Activated CD4-positive, CD25-positive, alpha-beta regulatory T cell (primary cell): ENCODE data around the gene TIAM2.
"Not testable (repeated sequence)": the region's sequence is repeated elsewhere in the genome, so short reads cannot be mapped to it uniquely, and the experiment has no call there.

ENCODE experiments used
- DNase-seq, 4 experiments: peaks; one replicate each; lab custom pipeline; 2025; lab: John Stamatoyannopoulos, UW

The TIAM2 gene

DNA sequence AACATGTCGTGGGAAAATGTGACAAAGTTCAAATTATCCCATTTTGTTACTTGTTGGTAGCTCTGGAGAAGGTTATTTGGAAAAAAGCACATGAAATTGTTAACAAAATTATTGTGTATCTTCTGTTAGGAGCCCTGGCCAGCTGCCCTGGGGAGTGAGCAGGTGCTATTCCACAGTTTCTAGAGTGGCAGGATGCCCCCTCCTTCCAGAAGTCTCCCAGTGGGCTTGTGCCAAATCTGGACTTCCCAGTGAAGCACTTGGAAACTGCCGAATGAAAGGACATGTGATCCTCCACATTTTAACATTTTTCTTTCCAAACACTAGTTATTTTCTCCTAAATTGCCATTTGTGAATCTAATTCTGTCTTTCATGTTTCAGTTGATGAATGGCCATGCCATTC lies 201.8 kb downstream of the TIAM2 start:
- DNase-seq, result no peak

DNA sequence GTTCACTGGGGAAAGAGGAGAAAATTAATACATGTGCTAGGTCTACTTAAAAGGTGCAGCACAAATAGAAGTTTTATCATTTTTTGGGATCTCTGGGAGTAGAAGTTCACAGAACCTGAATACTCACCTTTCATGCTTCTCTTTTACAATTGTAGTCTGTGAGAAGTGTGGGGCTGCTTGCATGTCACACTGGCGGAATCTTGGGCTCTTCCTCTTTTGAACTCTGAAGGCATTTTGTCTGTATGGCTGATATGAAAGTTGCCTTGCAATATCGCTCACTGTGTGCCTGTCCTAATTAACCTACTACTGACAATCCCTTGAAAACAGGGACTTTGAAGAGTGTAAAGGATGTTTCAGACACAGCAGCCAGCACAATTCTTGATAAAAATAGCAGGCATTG lies 202.8 kb downstream of the TIAM2 start:
- no peak for DNase-seq

DNA sequence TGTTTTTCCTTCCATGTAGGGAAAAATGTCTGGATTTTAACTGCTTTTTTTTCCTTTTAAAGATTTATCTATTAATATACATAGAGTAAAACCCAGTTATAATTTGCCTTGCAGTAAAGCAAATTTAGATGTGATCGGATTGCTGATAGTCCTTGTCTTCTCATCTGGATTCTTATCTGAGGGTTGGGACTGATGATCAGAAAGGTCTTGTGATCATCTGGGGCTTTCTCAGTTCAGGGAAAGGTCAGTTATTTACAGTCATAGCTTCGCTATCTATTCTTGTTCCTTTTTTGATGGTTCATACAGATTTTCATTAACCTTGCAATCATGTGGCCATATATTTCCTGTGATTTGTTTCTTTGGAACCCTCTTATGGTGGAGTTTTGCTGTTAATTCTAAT lies 204.9 kb downstream of the TIAM2 start:
- DNase-seq, result no peak

DNA sequence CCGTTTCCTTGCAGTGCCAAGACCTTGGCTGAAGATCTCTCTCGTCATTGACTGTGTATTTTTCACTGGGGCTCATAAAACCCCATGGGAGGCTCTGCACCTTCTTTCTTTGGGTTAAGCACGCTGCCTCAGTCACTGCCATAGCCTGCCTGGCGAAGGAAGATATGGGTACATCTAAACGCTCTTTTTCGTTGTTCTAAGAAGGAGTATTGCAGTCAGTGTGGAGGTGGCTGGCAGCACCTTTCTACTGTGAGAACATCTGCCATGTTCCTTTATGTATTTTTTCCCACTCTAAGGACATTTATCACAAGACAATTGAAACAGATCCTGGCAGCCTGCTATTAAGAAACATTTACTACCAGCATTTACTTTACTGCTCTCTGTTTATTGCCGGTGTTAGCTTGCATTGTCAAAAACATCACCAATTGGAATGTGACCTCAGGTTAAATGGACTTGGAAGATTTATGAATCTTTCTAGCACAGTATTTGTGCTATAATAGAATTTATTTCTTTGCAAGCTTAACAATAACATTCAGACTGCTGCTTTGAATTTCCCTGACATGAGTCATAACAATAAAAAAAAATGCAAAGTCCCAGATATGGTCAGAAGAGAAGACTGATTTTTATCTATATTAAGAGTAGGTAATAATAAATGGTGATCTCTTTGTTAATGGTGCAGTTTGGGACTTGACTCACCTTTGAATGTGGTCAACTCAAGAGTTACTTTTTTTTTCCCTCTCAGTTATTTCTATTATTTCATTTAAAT lies 206.5 kb downstream of the TIAM2 start:
- no peak for DNase-seq

DNA sequence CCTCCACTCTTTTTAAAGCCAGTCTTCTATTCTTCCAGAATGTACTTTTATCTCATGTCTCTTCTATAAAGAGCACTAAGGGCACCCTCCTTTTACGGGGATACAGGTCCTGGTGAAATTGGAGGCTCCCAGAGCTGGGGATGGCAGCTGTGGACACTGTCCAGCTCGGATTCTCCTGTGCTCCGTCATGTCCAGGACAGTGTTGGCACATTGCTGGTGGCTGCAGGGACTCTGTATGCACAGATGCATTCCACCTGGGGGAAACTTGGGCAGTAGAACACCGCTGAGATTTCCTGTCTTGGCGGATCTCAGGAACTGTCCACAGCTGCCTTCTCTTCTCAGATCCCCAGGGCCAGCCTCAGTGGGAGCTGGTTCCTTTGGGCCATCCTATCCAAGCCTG lies 212.1 kb downstream of the TIAM2 start:
- DNase-seq, result no peak

DNA sequence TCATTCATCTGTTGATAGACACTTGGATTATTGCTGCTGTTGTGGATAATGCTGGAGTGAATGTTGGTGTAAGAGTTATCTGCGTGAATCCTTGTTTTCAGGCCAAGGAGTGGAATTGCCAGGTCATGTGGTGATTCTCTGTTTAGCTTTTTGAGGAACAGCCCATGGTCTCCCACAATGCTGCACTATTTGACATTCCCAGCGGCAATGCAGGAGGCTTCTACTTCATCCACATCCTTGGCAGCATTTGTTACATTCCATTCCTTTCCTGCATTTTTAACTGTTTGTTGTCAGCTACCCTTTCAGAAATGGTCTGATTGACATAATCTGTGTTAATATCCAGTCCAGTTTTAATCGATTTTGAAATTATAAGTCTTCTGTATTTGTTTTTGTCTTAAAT lies 217.0 kb downstream of the TIAM2 start:
- DNase-seq, result no peak

DNA sequence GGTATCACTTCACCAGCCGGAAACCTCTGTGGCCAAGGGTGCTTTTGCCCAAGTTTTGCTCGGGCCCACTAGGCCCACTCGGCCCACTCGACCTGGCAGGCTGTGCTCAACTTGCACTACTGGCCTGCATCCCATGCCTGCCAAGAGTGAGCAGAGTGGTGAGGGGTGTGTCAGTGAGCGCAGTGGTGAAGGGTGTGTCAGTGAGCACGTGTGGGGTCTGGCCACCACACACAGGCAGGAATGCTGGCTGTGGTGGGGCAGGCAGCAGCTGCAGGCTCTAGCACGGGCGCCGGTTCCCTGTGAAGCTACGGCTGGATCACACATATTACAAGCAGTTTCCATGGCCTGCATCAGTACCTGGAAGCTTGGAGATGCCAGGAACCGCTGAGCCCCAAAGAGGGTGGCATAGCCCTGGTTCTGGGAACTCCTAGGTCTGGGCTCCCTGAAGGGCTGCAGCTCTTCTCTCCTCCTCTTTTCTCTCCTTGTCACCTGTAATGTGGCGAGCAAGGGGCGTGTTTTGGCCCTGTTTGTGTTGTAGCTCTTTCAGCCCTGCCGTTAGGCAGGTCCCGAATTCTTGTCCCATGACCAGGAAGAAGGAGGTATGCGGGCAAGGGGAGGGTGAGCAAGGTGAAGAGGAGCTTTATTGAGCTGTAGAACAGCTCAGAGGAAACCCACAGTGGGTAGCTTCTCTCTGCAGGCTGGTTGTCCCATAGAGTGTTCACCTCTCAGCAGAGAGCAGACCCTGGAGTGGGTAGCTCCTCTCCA lies 217.7 kb downstream of the TIAM2 start:
- no peak for DNase-seq

DNA sequence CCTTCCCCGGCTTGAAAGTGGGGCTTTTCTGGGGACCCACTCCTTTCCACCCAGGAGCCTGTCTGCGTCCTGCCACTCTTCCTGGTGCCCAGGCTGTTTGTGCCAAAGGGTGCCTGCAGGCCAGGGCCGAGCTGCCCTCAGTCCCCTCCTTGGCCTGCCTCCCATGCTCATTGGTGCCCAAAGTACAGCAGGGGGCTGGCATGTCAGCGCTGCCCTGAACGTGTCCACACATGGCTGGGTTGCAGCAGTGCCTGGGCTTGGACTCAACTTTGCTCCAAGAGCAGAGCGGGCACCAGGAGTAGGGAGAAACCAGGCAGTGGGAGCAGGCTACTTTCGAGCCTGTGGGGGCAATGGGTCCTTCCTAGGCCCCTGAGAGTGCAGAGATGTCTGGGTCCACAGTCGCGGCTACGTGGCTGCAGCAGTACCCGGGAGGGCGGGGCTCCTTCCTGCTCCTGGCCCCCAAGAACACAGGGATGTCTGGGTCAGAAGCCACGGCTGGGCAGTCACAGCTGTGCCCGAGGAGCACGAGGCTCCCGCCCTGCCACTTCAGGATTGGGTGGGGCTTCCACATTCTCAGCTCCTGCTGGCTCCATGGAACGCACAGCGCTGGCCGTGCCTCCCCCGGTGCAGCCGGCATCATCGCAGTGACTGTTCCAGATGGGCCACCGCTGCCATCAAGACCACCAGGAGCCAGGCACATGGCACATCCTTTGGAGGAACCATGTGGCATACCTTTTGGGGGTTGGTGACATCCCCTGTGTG lies 218.7 kb downstream of the TIAM2 start:
- DNase-seq, result no peak

DNA sequence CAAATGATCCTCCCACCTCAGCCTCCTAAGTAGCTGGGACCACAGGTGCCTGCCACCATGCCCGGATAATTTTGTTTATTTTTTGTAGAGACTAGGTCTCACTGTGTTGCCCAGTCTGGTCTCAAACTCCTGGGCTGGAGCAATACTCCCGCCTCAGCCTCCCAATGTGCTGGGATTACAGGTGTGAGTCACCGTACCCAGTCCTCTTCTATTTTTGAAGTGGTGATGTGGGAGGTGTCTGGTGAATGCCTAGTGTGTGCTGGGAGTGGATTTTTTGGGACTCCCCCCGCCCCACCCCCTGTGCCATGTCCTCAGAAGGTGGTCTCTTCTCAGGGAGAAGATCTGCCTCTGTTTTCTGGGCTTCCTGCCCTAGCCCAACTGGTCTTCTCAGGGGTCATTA lies 220.8 kb downstream of the TIAM2 start:
- DNase-seq, result no peak

DNA sequence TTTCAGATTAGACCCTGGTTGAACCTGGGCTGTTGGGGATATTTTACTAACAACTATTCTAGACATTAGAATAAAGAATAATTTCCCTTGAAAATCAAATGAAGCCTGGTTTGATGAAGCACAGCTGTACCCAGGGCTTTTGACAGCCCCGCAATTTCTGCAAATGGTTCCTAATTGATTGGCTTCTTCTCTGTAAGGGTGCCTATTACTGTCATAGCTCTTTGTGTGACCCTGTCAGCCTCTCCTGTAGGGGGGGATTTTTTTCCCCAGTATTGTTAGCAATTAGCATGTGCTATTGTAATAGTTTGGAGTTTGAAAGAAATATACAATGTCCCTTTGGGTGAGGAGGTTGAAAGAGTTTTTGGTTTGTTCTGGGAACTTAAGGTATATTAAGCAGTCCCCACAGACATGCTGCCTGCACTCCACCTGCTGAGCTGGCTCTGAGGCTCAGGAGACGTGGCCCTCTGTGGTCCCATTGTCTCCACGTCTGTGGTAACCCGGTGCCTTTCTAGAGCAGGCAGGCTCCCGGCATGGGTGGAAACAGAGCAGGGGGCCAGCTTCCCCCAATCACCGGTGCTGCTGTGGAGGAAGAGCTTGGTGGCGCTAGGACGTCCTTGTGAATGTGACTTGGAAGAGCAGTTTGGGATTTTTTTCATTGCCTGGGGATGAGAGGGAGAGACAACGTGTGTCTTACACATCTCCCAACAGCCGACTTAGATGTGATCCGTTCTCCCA lies 221.4 kb downstream of the TIAM2 start:
- DNase-seq, result no peak

DNA sequence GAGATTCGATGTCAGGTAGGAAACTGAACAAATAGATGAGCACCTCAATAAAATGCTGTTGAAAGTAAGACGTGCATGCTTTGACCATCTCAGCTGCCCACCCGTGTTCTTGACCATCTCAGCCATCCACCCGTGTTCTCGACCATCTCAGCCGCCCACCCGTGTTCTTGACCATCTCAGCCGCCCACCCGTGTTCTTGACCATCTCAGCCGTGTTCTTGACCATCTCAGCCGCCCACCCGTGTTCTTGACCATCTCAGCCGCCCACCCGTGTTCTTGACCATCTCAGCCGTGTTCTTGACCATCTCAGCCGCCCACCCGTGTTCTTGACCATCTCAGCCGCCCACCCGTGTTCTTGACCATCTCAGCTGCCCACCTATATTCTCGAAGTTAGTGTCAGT lies 223.6 kb downstream of the TIAM2 start:
- not testable (repeated sequence) for DNase-seq

DNA sequence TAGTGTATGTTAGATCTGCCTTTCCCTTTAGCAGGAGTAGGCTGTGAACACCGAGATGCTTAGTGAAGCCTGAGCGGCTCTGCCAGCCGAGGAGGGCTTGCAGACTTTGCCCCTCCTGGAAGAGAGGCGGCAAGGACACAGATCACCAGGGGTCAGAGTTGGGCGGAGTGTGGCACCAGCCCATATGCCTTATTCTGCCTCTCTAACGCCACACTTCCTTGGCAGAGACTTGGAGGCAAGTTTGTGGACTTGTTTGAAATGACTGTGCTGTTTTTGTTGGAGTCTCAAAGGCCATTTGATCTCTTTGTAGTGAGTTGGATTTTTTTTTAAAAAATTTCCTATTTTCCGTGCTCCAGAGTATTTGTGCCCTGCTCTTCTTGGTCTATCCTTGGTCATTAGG lies 224.2 kb downstream of the TIAM2 start:
- DNase-seq, result no peak

DNA sequence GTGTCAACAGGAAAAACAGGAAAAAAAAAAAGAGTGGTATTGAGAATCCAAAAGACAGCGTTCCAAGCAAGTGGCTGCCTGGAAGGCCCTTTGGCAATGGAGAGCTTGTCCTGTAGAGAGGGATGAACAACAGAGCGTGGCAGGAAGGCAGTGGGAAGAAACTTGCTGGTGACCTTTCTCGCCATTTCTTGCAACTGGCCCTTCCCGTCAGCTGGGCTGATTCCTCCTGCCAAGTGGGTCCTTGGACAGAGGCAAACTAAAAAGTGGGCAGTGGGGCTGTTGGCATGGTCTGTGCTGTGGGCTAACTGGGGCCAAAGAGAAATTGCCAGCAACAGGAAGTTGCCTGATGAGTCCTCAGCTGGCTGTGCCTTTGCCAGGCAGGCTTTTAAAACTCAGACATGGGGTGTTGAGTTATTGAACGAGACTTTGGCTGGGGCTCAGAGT lies 224.8 kb downstream of the TIAM2 start:
- no peak for DNase-seq

DNA sequence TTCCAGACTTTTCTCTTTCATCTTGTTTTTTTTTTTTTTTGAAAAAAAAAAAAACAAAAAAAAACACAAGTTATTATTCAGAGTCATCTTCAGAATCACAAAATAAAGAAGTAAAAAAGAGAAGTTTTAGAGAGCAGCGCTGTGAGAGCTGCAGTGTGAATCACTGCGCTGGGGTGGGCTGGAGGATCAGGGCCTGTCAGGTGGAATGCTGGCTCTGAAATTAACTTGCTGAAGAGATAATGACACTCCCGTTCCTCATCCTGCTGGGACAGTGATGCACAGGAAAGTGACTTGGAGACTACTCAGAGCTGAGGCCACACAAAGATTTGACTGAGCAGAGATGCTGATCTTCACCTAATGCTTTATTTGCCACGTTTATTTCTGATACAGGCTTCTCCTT lies 226.0 kb downstream of the TIAM2 start:
- DNase-seq, result no peak

DNA sequence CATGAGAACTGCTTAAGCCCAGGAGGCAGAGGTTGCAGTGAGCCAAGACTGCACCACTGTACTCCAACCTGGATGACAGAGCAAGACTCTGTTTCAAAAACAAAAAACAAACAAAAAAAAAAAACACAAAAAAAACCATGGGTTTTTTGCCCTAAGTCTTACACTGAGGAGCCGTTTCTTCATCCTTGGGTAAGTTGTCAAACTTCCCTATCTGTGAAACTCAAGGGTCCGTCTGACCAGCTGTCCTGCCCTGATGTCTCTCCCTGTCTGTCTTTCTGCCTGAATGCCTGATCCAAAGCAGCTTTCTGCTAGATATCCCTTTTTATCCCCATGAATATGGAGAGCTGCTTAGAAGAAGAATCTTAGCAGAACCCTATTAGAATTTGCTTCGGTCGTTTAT lies 227.4 kb downstream of the TIAM2 start:
- DNase-seq, result no peak

DNA sequence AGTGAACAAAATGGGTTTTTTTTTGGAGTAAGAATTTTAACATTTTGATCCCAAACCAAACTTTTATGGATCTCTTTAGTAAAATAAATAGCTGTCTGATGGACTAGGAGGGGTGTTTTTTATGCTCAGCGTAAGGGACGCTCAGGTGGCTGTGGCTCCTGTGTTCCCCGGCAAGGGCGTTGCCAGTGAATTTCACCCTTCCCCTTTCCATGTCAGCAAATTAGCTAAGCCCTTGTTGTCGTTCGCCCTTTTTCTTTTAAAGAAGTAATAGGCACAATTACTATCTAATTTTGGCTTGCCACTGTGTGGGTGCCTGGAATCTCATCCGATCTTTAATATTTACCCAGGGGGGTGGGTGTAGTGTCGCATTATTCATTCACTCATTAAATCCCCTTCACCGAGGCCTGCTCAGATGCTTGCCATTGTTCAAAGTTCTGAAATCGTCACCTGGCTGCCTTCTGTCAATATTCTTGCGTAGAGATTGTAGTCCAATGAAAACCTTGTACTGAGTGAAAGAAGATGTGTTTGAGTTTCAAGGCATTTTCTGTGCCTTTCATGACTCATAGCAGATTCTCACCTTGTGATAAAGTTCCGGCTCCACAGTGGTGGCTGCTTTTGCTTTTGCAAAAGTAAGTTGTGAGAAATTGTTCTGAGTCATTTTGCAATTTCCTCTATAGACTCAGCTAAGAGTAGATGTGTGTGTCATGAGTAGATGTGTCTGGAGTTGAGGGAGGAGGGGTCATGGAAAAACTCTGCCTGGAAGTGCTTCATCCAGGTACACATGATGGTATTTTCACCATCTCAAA lies 228.7 kb downstream of the TIAM2 start:
- DNase-seq, result no peak

DNA sequence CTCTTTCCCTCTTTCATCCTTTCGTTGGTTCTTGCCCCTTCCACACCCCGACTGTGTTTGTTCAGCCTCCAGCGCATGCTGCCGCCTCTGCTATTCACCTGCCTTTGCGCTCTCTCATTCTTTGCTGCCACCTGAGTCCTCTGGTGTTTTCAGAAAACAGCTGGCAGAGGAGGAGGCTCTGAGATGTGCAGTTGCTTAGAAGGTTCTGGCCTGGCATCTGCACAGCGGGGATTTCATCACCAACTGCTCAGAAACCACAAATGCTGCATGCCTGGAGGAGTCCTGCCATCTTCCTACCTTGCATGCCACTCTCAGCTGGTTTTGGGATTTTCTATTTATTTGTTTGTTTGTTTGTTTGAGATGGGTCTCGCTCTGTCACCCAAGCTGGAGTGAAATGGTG lies 229.5 kb downstream of the TIAM2 start:
- no peak for DNase-seq

DNA sequence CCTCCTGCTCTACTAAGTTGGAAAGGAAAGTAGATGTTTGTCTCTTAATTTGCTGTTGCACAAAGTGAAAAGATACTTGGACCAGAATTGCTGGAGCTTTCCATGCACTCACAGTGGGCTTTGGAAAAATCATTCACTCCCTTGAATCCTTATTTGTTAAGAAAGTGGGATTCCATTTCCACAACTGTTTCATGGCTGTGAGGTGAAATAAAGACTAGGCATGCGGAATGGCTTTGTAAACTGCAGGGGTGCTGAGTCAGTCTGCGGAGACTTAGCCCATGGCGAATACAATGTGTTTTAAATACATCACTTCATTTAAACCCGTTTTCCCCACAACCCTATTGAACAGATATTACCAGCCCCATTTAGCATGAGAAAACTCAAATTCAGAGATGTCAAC lies 231.9 kb downstream of the TIAM2 start:
- no peak for DNase-seq

DNA sequence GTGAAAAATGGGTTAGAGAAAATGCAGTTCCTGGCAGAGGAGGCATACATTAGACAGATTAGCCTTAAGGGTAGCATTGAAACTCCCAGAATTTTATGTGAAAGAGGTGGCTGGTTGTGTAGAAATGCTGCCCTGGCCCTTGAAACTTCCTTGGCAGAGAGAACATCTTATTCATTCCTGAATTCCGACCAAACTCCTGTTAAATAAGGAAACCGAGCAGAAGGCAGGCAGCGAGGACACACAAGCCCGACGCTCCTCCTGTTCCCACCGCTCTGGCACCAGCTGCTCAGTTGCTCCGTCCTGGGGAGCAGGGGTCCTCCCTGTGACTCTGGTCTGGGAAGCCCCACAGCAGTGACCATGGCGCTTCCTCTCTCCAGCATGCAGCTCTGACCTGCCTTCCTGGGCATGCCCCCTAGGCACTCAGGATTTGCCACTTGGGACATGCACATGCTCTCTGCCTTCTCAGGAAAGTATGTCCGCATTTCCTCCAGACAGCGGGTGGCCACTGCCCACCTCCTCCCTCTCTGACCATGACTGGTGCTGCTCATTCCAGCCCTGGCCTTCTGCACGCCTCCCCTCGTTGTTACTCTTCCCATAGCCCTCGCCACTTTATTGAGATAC lies 233.5 kb downstream of the TIAM2 start:
- no peak for DNase-seq

DNA sequence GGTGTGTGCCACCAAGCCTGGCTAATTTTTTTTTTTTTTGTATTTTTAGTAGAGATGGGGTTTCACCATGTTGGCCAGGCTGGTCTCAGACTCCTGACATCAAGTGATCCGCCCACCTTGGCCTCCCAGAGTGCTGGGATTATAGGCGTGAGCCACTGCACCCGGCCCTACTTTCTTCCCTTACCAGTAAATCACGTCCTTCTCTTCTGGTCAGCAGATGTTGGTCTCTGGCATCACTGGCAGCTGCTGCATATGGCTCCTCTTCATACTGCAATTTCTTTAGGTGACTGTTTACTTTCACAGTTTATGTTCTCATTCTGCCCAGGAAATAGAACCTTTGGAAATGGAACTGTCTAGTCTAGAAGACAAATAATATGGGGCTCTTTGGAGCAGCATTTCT lies 235.9 kb downstream of the TIAM2 start:
- not testable (repeated sequence) for DNase-seq

DNA sequence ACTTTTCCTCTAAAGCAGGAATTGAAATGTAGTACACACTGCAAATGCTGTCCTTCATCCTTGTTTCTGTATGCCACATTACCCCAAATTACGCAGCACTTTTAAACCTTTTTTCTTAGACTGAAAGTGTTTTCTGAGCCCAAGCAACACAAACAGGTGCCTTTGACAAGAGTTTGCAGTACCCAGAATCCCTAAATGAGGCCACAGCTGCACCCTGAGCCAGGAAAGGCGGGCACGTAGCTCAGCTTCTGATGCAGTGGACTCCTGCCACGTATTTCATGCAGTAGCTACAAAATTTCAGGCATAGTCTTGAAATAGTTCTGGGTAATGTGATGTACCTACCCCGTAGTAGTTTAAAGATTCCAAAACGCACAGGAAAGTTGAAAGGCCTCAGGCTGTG lies 237.7 kb downstream of the TIAM2 start:
- DNase-seq, result no peak
